HepG2 (cell line): ENCODE results near the gene SNAP47. TPM values are rescaled to one million over a fixed set of nuclear protein-coding genes. Genes with fewer than 3 reads are reported as not detected.

Experiments
- HOXA5 ChIP-seq: sonication (generic); formaldehyde crosslinking; IDR thresholded peaks from 2 replicates; pipeline ENCODE4 v1.4.0; 2020; ENCODE audit warnings: missing genetic modification reagents
- KAT7 ChIP-seq: IDR thresholded peaks from 2 replicates; pipeline ENCODE4 v1.6.1; 2018; ENCODE audit warnings: borderline replicate concordance, missing compliant biosample characterization
- MEF2D ChIP-seq: sonication (generic); formaldehyde crosslinking; IDR thresholded peaks from 2 replicates; pipeline ENCODE4 v1.5.1; 2020; ENCODE audit warnings: mild to moderate bottlenecking, missing genetic modification reagents
- MYC ChIP-seq: sonication (generic); formaldehyde crosslinking; IDR thresholded peaks from 2 replicates; pipeline ENCODE4 v1.9.0; 2021; ENCODE audit warnings: missing genetic modification reagents, borderline replicate concordance
- RAD21 ChIP-seq: fragments of 450-650 bp; formaldehyde crosslinking; IDR thresholded peaks from 2 replicates; pipeline ENCODE4 v1.5.0; 2020; ENCODE audit warnings: mild to moderate bottlenecking
- ZNF44 ChIP-seq: sonication (generic); formaldehyde crosslinking; IDR thresholded peaks from 2 replicates; pipeline ENCODE4 v1.5.1; 2020; ENCODE audit warnings: mild to moderate bottlenecking, missing genetic modification reagents
- ZNF720 ChIP-seq: sonication (generic); formaldehyde crosslinking; IDR thresholded peaks from 2 replicates; pipeline ENCODE4 v1.4.0; 2020; ENCODE audit warnings: missing genetic modification reagents
- polyA plus RNA-seq, 8 experiments: library from polyadenylated mRNA; depleted of rRNA in 3 of 8; stranded (reverse) in 7 of 8; unstranded in 1 of 8; fragments of >200 nt; fragmentation: Illumina TruSeq in 4 of 8; extraction: Trizol in 4 of 8; gene quantifications; 2 replicates each; pipeline versions ENCODE4 v1.2.1 to v1.2.3, GENCODE V29; 2011 to 2016; ENCODE audit warnings: low read depth in 4 of 8, missing spikeins in 1 of 8, mixed read lengths in 1 of 8; ENCODE audit not compliant: insufficient read depth in 1 of 8
- total RNA-seq, 5 experiments: library from RNA; depleted of rRNA; stranded (reverse); fragments of >200 nt; fragmentation: Illumina TruSeq; extraction: Trizol; gene quantifications; 2 replicates each; pipeline ENCODE4 v1.2.3, GENCODE V29; 2016; ENCODE audit warnings: low read depth in 1 of 5
- TF ChIP-seq, protein P1 (sequence below): sonication (generic); formaldehyde crosslinking; IDR thresholded peaks from 2 replicates; pipeline ENCODE4 v1.4.0; 2020; ENCODE audit warnings: missing genetic modification reagents, borderline replicate concordance
- TF ChIP-seq, protein P2 (sequence below), 2 experiments: sonication (generic) in 1 of 2; formaldehyde crosslinking in 1 of 2; IDR thresholded peaks; 2 replicates each; pipeline versions ENCODE4 v1.4.0 to v1.6.1; 2018 to 2020; ENCODE audit warnings: missing genetic modification reagents in 2 of 2, borderline replicate concordance in 1 of 2, low read depth in 1 of 2, mild to moderate bottlenecking in 1 of 2, missing biosample characterization in 1 of 2
- TF ChIP-seq, protein P3 (sequence below): sonication (generic); formaldehyde crosslinking; IDR thresholded peaks from 2 replicates; pipeline ENCODE4 v1.5.1; 2020; ENCODE audit warnings: mild to moderate bottlenecking, moderate library complexity, missing genetic modification reagents
- TF ChIP-seq, protein P4 (sequence below): sonication (generic); formaldehyde crosslinking; IDR thresholded peaks from 2 replicates; pipeline ENCODE4 v1.4.0; 2020; ENCODE audit warnings: missing genetic modification reagents
- TF ChIP-seq, protein P5 (sequence below), 2 experiments: sonication (generic) in 1 of 2; formaldehyde crosslinking in 1 of 2; IDR thresholded peaks; 2 replicates each; pipeline versions ENCODE4 v1.6.1 to v1.9.0; 2014 to 2022; ENCODE audit warnings: antibody characterized with exemption in 1 of 2, borderline replicate concordance in 1 of 2, inconsistent platforms in 1 of 2, low read depth in 1 of 2, missing genetic modification reagents in 1 of 2

The SNAP47 gene
- total and polyA plus RNA-seq, 2 of the 13 experiments (the other 11 are each of a cell fraction or from before 2014, with no cell fraction given), result 13.6 to 25.1 TPM

DNA sequence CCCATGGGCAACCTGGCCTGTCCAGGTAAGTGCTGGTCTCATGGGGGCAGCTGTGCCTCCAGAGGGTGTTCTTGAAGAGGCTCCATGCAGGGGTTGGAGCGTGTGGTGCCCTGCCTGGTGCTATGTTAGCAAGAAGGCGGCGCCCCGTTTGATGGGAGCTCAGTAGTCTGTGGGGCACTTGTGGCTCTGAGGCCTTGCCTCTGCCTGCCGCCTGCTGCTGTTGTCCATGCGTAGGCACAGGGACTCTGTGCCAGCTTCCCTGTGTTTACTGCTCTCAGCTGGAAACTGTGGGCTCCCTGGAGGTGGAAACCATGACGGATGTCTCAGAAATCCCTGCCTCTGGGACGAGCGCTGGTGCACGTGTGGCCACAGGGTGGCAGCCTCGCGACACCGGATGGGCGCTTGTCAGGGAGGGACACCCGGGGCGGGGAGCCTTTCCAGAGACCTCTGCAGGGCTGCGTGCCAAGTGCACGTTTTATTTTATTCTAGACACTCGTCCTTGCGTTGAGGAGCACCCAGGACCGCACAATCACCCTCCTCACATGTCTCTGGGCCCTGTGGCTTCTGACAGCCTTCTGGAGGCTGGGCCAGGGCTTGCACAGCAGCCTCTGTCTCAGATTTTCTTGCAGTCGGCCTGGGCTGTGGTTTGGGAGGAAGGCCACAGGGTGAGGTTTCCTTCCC, 27.1 kb downstream of the SNAP47 start (continued):
- TF ChIP-seq, protein P1, sequence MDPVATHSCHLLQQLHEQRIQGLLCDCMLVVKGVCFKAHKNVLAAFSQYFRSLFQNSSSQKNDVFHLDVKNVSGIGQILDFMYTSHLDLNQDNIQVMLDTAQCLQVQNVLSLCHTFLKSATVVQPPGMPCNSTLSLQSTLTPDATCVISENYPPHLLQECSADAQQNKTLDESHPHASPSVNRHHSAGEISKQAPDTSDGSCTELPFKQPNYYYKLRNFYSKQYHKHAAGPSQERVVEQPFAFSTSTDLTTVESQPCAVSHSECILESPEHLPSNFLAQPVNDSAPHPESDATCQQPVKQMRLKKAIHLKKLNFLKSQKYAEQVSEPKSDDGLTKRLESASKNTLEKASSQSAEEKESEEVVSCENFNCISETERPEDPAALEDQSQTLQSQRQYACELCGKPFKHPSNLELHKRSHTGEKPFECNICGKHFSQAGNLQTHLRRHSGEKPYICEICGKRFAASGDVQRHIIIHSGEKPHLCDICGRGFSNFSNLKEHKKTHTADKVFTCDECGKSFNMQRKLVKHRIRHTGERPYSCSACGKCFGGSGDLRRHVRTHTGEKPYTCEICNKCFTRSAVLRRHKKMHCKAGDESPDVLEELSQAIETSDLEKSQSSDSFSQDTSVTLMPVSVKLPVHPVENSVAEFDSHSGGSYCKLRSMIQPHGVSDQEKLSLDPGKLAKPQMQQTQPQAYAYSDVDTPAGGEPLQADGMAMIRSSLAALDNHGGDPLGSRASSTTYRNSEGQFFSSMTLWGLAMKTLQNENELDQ (CRISPR knock-in tag), result no peak
- TF ChIP-seq KAT7 (no peak), MEF2D (CRISPR knock-in tag) (0 out of 2 replicates have a peak, but pooled peaks have one; percentile 21), ZNF44 (no peak), RAD21 (CRISPR knock-in tag) (peak; percentile 92), HOXA5 (CRISPR knock-in tag) (0 out of 2 replicates have a peak, but pooled peaks have one; percentile 25), ZNF720 (CRISPR knock-in tag) (no peak), MYC (peak; percentile 46; the same call in 1 of the 2 replicates)
- TF ChIP-seq, protein P2, sequence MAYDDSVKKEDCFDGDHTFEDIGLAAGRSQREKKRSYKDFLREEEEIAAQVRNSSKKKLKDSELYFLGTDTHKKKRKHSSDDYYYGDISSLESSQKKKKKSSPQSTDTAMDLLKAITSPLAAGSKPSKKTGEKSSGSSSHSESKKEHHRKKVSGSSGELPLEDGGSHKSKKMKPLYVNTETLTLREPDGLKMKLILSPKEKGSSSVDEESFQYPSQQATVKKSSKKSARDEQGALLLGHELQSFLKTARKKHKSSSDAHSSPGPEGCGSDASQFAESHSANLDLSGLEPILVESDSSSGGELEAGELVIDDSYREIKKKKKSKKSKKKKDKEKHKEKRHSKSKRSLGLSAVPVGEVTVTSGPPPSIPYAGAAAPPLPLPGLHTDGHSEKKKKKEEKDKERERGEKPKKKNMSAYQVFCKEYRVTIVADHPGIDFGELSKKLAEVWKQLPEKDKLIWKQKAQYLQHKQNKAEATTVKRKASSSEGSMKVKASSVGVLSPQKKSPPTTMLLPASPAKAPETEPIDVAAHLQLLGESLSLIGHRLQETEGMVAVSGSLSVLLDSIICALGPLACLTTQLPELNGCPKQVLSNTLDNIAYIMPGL (CRISPR knock-in tag; IDR thresholded peaks at IDR 0.05; ENCODE audit: borderline replicate concordance in 1 of 2, low read depth in 1 of 2), result peak in 1 of 2 experiments; percentile 51; a peak in 1 of 4 replicates
- TF ChIP-seq, protein P3, sequence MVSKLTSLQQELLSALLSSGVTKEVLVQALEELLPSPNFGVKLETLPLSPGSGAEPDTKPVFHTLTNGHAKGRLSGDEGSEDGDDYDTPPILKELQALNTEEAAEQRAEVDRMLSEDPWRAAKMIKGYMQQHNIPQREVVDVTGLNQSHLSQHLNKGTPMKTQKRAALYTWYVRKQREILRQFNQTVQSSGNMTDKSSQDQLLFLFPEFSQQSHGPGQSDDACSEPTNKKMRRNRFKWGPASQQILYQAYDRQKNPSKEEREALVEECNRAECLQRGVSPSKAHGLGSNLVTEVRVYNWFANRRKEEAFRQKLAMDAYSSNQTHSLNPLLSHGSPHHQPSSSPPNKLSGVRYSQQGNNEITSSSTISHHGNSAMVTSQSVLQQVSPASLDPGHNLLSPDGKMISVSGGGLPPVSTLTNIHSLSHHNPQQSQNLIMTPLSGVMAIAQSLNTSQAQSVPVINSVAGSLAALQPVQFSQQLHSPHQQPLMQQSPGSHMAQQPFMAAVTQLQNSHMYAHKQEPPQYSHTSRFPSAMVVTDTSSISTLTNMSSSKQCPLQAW (CRISPR knock-in tag), result peak; percentile 61; the same call in 1 of the 2 replicates
- TF ChIP-seq, protein P4, sequence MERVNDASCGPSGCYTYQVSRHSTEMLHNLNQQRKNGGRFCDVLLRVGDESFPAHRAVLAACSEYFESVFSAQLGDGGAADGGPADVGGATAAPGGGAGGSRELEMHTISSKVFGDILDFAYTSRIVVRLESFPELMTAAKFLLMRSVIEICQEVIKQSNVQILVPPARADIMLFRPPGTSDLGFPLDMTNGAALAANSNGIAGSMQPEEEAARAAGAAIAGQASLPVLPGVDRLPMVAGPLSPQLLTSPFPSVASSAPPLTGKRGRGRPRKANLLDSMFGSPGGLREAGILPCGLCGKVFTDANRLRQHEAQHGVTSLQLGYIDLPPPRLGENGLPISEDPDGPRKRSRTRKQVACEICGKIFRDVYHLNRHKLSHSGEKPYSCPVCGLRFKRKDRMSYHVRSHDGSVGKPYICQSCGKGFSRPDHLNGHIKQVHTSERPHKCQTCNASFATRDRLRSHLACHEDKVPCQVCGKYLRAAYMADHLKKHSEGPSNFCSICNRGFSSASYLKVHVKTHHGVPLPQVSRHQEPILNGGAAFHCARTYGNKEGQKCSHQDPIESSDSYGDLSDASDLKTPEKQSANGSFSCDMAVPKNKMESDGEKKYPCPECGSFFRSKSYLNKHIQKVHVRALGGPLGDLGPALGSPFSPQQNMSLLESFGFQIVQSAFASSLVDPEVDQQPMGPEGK (CRISPR knock-in tag), result peak; percentile 76
- TF ChIP-seq, protein P5, sequence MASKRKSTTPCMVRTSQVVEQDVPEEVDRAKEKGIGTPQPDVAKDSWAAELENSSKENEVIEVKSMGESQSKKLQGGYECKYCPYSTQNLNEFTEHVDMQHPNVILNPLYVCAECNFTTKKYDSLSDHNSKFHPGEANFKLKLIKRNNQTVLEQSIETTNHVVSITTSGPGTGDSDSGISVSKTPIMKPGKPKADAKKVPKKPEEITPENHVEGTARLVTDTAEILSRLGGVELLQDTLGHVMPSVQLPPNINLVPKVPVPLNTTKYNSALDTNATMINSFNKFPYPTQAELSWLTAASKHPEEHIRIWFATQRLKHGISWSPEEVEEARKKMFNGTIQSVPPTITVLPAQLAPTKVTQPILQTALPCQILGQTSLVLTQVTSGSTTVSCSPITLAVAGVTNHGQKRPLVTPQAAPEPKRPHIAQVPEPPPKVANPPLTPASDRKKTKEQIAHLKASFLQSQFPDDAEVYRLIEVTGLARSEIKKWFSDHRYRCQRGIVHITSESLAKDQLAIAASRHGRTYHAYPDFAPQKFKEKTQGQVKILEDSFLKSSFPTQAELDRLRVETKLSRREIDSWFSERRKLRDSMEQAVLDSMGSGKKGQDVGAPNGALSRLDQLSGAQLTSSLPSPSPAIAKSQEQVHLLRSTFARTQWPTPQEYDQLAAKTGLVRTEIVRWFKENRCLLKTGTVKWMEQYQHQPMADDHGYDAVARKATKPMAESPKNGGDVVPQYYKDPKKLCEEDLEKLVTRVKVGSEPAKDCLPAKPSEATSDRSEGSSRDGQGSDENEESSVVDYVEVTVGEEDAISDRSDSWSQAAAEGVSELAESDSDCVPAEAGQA (IDR thresholded peaks at IDR 0.05; ENCODE audit: low read depth), result no peak
- TF ChIP-seq, protein P5 (CRISPR knock-in tag; IDR thresholded peaks at IDR 0.05; ENCODE audit: borderline replicate concordance), result no peak
